ENCODE results near the gene LHPP. TPM values are rescaled to one million over a fixed set of nuclear protein-coding genes. Genes with fewer than 3 reads are reported as not detected.

LHPP gene
- polyA plus RNA-seq, 1 experiment: 7.1 TPM

DNA sequence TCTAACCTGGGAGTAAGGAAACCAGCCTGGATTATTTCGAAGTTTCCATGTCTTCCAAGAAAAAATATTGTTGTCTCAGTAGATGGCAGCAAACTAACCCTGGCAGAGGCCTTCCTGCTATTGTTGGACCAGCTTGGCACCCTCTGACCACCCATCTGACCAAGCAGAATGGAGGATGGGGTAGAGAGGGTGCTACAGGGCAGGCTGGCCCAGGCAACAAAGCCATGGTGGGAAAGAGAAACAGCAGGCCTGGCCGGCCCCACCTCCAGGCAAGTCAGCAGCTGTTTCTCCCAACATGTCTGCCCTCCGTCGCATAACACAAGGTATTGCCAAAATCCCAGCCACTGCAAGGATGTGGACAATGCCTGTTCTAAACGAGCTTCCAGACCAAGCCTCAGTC is 187.6 kb downstream of the LHPP start:
- Histone ChIP-seq H3K4me3 (ENCODE audit: low read depth, low read length) (no peak overlapping the region), H3K9me3 (ENCODE audit: control insufficient read depth, insufficient read depth, low read length) (no peaks in the 10 kb centered on the region), H3K27ac (ENCODE audit: low read depth, low read length) (peak overlapping the region; percentile 77), H3K27me3 (ENCODE audit: control insufficient read depth, insufficient read depth, low read length) (no peaks in the 10 kb centered on the region)
- DNase-seq (ENCODE audit: low read depth, low spot score): no peak
- TF ChIP-seq, protein P1, sequence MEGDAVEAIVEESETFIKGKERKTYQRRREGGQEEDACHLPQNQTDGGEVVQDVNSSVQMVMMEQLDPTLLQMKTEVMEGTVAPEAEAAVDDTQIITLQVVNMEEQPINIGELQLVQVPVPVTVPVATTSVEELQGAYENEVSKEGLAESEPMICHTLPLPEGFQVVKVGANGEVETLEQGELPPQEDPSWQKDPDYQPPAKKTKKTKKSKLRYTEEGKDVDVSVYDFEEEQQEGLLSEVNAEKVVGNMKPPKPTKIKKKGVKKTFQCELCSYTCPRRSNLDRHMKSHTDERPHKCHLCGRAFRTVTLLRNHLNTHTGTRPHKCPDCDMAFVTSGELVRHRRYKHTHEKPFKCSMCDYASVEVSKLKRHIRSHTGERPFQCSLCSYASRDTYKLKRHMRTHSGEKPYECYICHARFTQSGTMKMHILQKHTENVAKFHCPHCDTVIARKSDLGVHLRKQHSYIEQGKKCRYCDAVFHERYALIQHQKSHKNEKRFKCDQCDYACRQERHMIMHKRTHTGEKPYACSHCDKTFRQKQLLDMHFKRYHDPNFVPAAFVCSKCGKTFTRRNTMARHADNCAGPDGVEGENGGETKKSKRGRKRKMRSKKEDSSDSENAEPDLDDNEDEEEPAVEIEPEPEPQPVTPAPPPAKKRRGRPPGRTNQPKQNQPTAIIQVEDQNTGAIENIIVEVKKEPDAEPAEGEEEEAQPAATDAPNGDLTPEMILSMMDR (IDR thresholded peaks at IDR 0.05; ENCODE audit: low read depth, low read length): no peak
- ChIA-PET POLR2A (interaction anchor here (1.1 kb wide), 1 partner anchor 12 kb away, joined by 3 read pairs; no protein-coding TSS in a partner anchor), CTCF (interaction anchor here (0.7 to 1.0 kb wide), 2 partner anchors 39 to 92 kb away, joined by 3 to 4 read pairs; no protein-coding TSS in a partner anchor)

DNA sequence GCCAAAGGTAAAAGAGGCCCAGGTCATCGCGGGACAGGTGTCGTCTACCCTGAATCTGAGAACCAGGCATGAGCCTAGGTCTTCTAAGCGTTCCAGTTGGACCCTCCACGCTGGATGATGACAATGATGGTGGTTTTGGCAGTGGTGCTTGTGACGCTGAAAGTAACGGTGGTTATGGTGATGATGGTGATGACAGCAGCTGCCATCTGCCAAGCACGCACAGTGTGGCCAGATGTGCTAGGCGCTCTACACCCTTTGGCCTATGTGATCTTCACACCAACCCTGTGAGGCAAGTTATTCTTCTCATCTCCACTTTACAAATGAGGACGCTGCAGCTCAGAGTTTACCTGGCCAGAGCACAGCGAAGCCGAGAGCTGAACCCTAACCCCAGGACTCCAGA is 188.6 kb downstream of the LHPP start:
- ChIA-PET POLR2A (no interaction called here), CTCF (no interaction called here)
- H3K27ac ChIP-seq (ENCODE audit: low read depth, low read length): no peak overlapping the region
- H3K9me3 ChIP-seq (ENCODE audit: control insufficient read depth, insufficient read depth, low read length): no peaks in the 10 kb centered on the region
- TF ChIP-seq, protein P1 (IDR thresholded peaks at IDR 0.05; ENCODE audit: low read depth, low read length): no peak
- H3K4me3 ChIP-seq (ENCODE audit: low read depth, low read length): no peak overlapping the region
- H3K27me3 ChIP-seq (ENCODE audit: control insufficient read depth, insufficient read depth, low read length): no peaks in the 10 kb centered on the region
- DNase-seq (ENCODE audit: low read depth, low spot score): no peak

DNA sequence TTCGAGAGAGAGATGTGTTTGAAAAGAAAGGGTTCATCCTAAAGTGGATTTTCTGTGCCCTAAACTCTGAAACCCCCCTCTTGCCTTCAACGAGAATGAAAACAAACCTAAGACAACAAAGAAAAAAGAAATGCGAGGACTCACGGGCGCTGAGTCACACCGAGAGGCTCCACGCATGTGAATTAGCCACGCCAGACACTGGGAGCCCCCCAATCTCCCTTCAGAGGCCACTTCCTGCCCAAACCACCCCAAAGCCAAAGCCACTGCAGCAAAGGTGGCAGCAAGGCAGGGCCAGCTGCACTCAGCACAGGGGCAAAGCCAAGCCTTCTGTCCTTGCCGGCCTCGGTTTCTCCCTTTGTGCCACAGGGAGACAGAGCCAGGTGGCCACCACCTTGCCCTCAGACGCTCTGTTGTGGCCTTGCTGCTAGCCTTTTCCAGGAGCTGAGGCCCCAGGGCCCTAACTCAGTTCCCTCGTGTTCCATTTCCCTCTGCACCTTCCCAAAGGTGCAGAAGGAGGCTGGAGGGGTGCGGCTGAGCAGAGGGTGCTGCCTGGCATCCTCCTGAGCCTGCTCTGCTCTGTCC is 189.3 kb downstream of the LHPP start:
- ChIA-PET CTCF (no interaction called here), POLR2A (no interaction called here)
- TF ChIP-seq, protein P1 (IDR thresholded peaks at IDR 0.05; ENCODE audit: low read depth, low read length): no peak
- H3K9me3 ChIP-seq (ENCODE audit: control insufficient read depth, insufficient read depth, low read length): no peaks in the 10 kb centered on the region
- H3K4me3 ChIP-seq (ENCODE audit: low read depth, low read length): no peak overlapping the region
- no peak overlapping the region for H3K27ac ChIP-seq (ENCODE audit: low read depth, low read length)
- no peaks in the 10 kb centered on the region for H3K27me3 ChIP-seq (ENCODE audit: control insufficient read depth, insufficient read depth, low read length)
- no peak for DNase-seq (ENCODE audit: low read depth, low spot score)

DNA sequence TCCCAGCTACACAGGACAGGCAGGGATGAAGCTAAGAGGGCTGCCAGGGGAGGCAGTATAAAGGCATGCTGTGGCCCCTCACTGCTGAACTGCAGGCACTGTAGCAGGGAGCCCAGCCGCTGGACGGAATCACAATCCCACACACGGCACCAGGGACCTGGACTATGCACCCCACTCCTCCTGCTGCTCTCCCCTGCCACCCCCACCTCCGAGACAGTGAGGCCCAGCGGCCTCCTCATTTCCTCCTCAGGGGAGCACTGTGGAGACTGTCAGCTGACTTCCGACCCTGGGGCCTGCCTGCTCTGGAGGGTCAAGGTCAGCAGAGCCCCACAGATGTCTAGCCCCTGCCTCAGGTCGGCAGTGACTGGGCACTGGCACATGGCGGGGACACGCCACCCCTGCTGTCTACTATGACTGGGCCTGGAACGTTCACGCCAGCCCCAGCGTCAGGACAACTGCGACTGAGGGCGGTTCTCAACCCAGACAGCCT is 189.8 kb downstream of the LHPP start:
- POLR2A ChIA-PET: no interaction called here
- no peak for DNase-seq (ENCODE audit: low read depth, low spot score)
- CTCF ChIA-PET: no interaction called here
- H3K27ac ChIP-seq (ENCODE audit: low read depth, low read length): no peak overlapping the region
- TF ChIP-seq, protein P1 (IDR thresholded peaks at IDR 0.05; ENCODE audit: low read depth, low read length): no peak
- H3K27me3 ChIP-seq (ENCODE audit: control insufficient read depth, insufficient read depth, low read length): no peaks in the 10 kb centered on the region
- H3K9me3 ChIP-seq (ENCODE audit: control insufficient read depth, insufficient read depth, low read length): no peaks in the 10 kb centered on the region
- no peak overlapping the region for H3K4me3 ChIP-seq (ENCODE audit: low read depth, low read length)

DNA sequence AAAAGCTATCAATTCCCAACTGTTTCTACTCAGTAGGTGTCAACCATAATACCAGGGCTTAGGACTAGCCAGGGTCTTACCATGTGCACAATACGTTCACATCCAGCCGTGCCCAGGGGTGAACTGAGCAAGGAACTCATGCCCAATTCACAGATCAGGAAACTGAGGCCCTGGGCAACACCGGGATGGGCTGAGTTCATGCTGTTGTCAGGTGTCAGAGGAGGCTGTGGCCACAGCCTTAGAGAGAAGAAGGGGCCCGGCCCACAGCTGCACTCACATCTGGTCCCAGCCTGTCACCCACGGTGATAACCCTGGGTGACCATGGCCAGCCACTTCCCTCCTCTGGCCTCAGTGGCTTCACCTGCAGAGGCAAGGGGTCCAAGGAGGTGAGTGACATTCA is 190.6 kb downstream of the LHPP start:
- CTCF ChIA-PET: no interaction called here
- DNase-seq (ENCODE audit: low read depth, low spot score): no peak

More for the DNA sequence above, 190.6 kb downstream of the LHPP start:
- TF ChIP-seq, protein P1 (IDR thresholded peaks at IDR 0.05; ENCODE audit: low read depth, low read length): no peak
- POLR2A ChIA-PET: interaction anchor here (1.1 kb wide), 1 partner anchor 22 kb away, joined by 4 read pairs; no protein-coding TSS in a partner anchor
- H3K27me3 ChIP-seq (ENCODE audit: control insufficient read depth, insufficient read depth, low read length): no peaks in the 10 kb centered on the region
- no peak overlapping the region for H3K27ac ChIP-seq (ENCODE audit: low read depth, low read length)
- H3K4me3 ChIP-seq (ENCODE audit: low read depth, low read length): no peak overlapping the region
- no peaks in the 10 kb centered on the region for H3K9me3 ChIP-seq (ENCODE audit: control insufficient read depth, insufficient read depth, low read length)
